ENCODE results near the gene MAP2.

DNA sequence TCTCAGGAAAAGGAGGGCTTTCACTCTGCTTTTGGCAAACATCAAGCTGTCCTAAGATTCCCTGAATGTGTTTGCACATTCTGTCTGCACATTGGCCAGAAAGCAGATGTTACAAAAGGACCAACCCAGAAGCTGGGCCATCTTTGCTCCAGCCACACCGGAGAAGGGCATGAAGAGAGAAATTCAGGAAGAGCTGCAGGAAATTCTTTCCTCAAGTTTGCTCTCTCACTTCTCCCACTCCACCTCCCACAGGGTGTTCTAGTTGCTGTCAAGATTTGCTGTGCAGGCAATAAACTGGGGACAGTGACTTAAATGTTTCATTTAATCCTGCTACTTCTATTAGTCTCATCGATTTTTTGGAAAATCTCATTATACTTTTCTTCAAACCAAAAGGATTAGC is 210.1 kb downstream of the MAP2 start:
- no peak for TF ChIP-seq CTCF (IDR thresholded peaks at IDR 0.05 in 2 of 3, conservative IDR thresholded peaks at IDR 0.05 in 1 of 3; ENCODE audit: borderline replicate concordance in 1 of 3, insufficient read depth in 1 of 3, low read depth in 2 of 3, low read length in 2 of 3)
- no peak for TF ChIP-seq EZH2phosphoT487 (IDR thresholded peaks at IDR 0.05; ENCODE audit: borderline replicate concordance)
- TF ChIP-seq REST (IDR thresholded peaks at IDR 0.05; ENCODE audit: low read depth) = no peak
- TF ChIP-seq POLR2AphosphoS5 (IDR thresholded peaks at IDR 0.05; ENCODE audit: low read depth, low read length) = no peak
- TF ChIP-seq EZH2 (IDR thresholded peaks at IDR 0.05) = no peak
- no peak for TF ChIP-seq YY1 (IDR thresholded peaks at IDR 0.05; ENCODE audit: extremely low read depth, insufficient replicate concordance, low read depth, low read length)
- TF ChIP-seq POLR2A (IDR thresholded peaks at IDR 0.05; ENCODE audit: borderline replicate concordance, extremely low read depth, insufficient read depth, insufficient read length) = no peak
- TF ChIP-seq CBX3 (IDR thresholded peaks at IDR 0.05; ENCODE audit: low read depth) = no peak
- no peak for TF ChIP-seq ZBTB33 (IDR thresholded peaks at IDR 0.05; ENCODE audit: extremely low read depth, insufficient replicate concordance, low read length)
- no peak for TF ChIP-seq ZNF274 (IDR thresholded peaks at IDR 0.05; ENCODE audit: low read depth, low read length)
- TF ChIP-seq EGR1 (IDR thresholded peaks at IDR 0.05; ENCODE audit: low read depth) = no peak
- no peak for TF ChIP-seq JUND (IDR thresholded peaks at IDR 0.05)
